Panc1 (cell line): Measurements from ENCODE around the gene THEM5. TPM values are rescaled to one million over a fixed set of nuclear protein-coding genes. Genes with fewer than 3 reads are reported as not detected.
A peak's percentile ranks its signal among the peaks of the same experiment; 100 is the strongest.
"Not testable (repeated sequence)": the region's sequence is repeated elsewhere in the genome, so short reads cannot be mapped to it uniquely, and the experiment has no call there.

Experiments used
- ATAC-seq: fragments of 200-7000 bp; cut with Tn5 transposase; 2 replicates; pipeline ENCODE4 v1.9.1; 2020; ENCODE audit warnings: mild to moderate bottlenecking, moderate library complexity
- BruUV-seq: library from RNA; stranded (reverse); fragments of 400-500 nt; replicated peaks from 2 replicates; lab custom pipeline; 2021; lab: Mats Ljungman, UMichigan
- CTCF ChIA-PET: fragments of 300-600 bp; sonication (Branson Sonifier 250); formaldehyde crosslinking; loops from one replicate; lab custom pipeline; 2022; ENCODE audit warnings: antibody characterized with exemption; lab: Charles Lee
- POLR2A ChIA-PET: fragments of 300-600 bp; sonication (Branson Sonifier 250); formaldehyde crosslinking; loops from one replicate; lab custom pipeline; 2022; ENCODE audit warnings: antibody characterized with exemption; lab: Charles Lee
- DNase-seq: peaks from one replicate; pipeline ENCODE4 v3.0.0-alpha.2; 2010; ENCODE audit warnings: low read depth, low spot score
- H3K27ac ChIP-seq: 2 replicates; pipeline ENCODE4 v1.5.1; 2011; ENCODE audit warnings: mild to moderate bottlenecking, low read length, inconsistent platforms
- H3K27me3 ChIP-seq: fragments of 200-500 bp; sonication (Bioruptor generic); 2 replicates; pipeline ENCODE4 v1.6.0; 2014; ENCODE audit warnings: low read length, inconsistent platforms; ENCODE audit not compliant: control insufficient read depth, insufficient read depth
- H3K36me3 ChIP-seq: fragments of 200-500 bp; sonication (Bioruptor generic); 2 replicates; pipeline ENCODE4 v1.5.1; 2014; ENCODE audit warnings: inconsistent platforms, mild to moderate bottlenecking, low read length, moderate library complexity; ENCODE audit not compliant: control insufficient read depth, insufficient read depth
- H3K4me1 ChIP-seq: 2 replicates; pipeline ENCODE4 v1.5.1; 2011; ENCODE audit warnings: inconsistent platforms, mild to moderate bottlenecking, low read length, moderate library complexity; ENCODE audit not compliant: control insufficient read depth, insufficient read depth
- H3K4me3 ChIP-seq, 2 experiments: 2 replicates each; pipeline ENCODE4 v1.5.1; 2011 to 2012; ENCODE audit warnings: low read depth in 2 of 2, low read length in 2 of 2, mild to moderate bottlenecking in 2 of 2, inconsistent platforms in 1 of 2, moderate library complexity in 1 of 2
- H3K9me3 ChIP-seq: fragments of 200-500 bp; sonication (Bioruptor generic); 2 replicates; pipeline ENCODE4 v1.5.1; 2014; ENCODE audit warnings: low read depth, mild to moderate bottlenecking, inconsistent platforms, low read length, moderate library complexity; ENCODE audit not compliant: control insufficient read depth, insufficient read depth
- CTCF ChIP-seq: fragments of 450-650 bp; IDR thresholded peaks from 2 replicates; pipeline ENCODE4 v1.5.1; 2017; ENCODE audit warnings: mild to moderate bottlenecking
- POLR2AphosphoS5 ChIP-seq: IDR thresholded peaks from 2 replicates; pipeline ENCODE4 v1.6.1; 2012; ENCODE audit warnings: mild to moderate bottlenecking, low read depth, low read length, moderate library complexity
- REST ChIP-seq, 2 experiments: IDR thresholded peaks; 2 replicates each; pipeline ENCODE4 v1.6.1; 2011 to 2012; ENCODE audit warnings: low read depth in 2 of 2, control low read depth in 1 of 2, low read length in 1 of 2, mild to moderate bottlenecking in 1 of 2, moderate library complexity in 1 of 2; ENCODE audit not compliant: insufficient read depth in 1 of 2
- SIN3A ChIP-seq: IDR thresholded peaks from 2 replicates; pipeline ENCODE4 v1.6.1; 2012; ENCODE audit warnings: low read depth, mild to moderate bottlenecking, low read length, moderate library complexity, borderline replicate concordance; ENCODE audit not compliant: insufficient read depth
- TCF7L2 ChIP-seq: IDR thresholded peaks from 2 replicates; pipeline ENCODE4 v1.6.1; 2011; ENCODE audit warnings: mild to moderate bottlenecking, low read depth, low read length, inconsistent platforms
- in situ Hi-C: cut with HindIII; loops from 2 replicates; pipeline ENCODE4 v1.10.0; 2016; ENCODE audit warnings: low sequenced_read_pairs, low pct_unique_long_range_greater_than_20kb
- intact Hi-C: fragments of 100-400 bp; cut with micrococcal nuclease; formaldehyde crosslinking; loops from one replicate; pipeline ENCODE4 v1.10.0; 2022; ENCODE audit not compliant: unreplicated experiment
- total RNA-seq: library from RNA; stranded (reverse); gene quantifications from one replicate; pipeline ENCODE4 v1.2.1, GENCODE V29; 2021; ENCODE audit not compliant: unreplicated experiment

THEM5 gene
- total RNA-seq, 1 experiment from 2014 or later, result not detected

GRCh38 chr1:151883898-151884297 lies 30.4 kb upstream of the THEM5 start:
- POLR2A ChIA-PET, H3K27ac ChIP-seq, BruUV-seq, ATAC-seq, H3K36me3 ChIP-seq, DNase-seq, in situ Hi-C loops, intact Hi-C loops, H3K9me3 ChIP-seq, CTCF ChIA-PET, H3K27me3 ChIP-seq, H3K4me1 ChIP-seq, H3K4me3 ChIP-seq: not testable (repeated sequence)

GRCh38 chr1:151882918-151883317 lies 29.4 kb upstream of the THEM5 start:
- H3K27ac ChIP-seq, DNase-seq, intact Hi-C loops, CTCF ChIA-PET, ATAC-seq, H3K36me3 ChIP-seq, H3K4me3 ChIP-seq, H3K27me3 ChIP-seq, POLR2A ChIA-PET, BruUV-seq, in situ Hi-C loops, H3K9me3 ChIP-seq, H3K4me1 ChIP-seq: not testable (repeated sequence)

GRCh38 chr1:151882466-151882865 lies 29.0 kb upstream of the THEM5 start:
- H3K27me3 ChIP-seq, result no peaks in the 10 kb centered on the region
- in situ Hi-C loops (no loop called here), intact Hi-C loops (no loop called here)
- no peak overlapping the region for H3K4me3 ChIP-seq
- DNase-seq, result no peak
- no peak for TF ChIP-seq TCF7L2
- TF ChIP-seq POLR2AphosphoS5, result no peak
- TF ChIP-seq SIN3A, result no peak
- no peak for TF ChIP-seq REST (IDR thresholded peaks at IDR 0.05; ENCODE audit: insufficient read depth in 1 of 2, low read depth in 2 of 2, low read length in 1 of 2)
- TF ChIP-seq CTCF, result no peak
- CTCF ChIA-PET, result no interaction called here
- no peaks in the 10 kb centered on the region for H3K4me1 ChIP-seq
- H3K36me3 ChIP-seq, result no peaks in the 10 kb centered on the region
- POLR2A ChIA-PET, result no interaction called here
- H3K27ac ChIP-seq, result no peak overlapping the region
- BruUV-seq, result TSS peak; percentile 59
- ATAC-seq, result no peak
- H3K9me3 ChIP-seq, result no peaks in the 10 kb centered on the region
